Right lobe of liver (tissue), 4 donors: ENCODE measurements around the gene PLCL1.

Experiments
- CTCF ChIP-seq, 4 donors: fragments of 200-600 bp in 3 of 4; fragments of 450-650 bp in 1 of 4; IDR thresholded peaks; one replicate each; pipeline versions ENCODE4 v1.5.1 to v1.8.0; 2016 to 2022; ENCODE audit warnings: antibody characterized with exemption in 4 of 4, mild to moderate bottlenecking in 2 of 4
- POLR2A ChIP-seq: fragments of 450-650 bp; IDR thresholded peaks from one replicate; pipeline ENCODE4 v1.6.1; 2017; ENCODE audit warnings: antibody characterized with exemption, mild to moderate bottlenecking
- donor health status: DM: no; HTN: no; CAD: no.
- donor health status: DM: no; HTN: no; CAD: no.
- donor health status: DM: no; HTN: yes; CAD: no.

- TF ChIP-seq CTCF (IDR thresholded peaks at IDR 0.05) (no peak), POLR2A (no peak)
These were observed 160.3 kb downstream of the PLCL1 start for GRCh38 chr2:197964720-197965119.
